KBM-7 (cell line): ENCODE results near the gene MYCN.

Source experiments
- DNase-seq: peaks from one replicate; pipeline ENCODE4 v3.0.0-alpha.2; 2015
- in situ Hi-C: fragments of 300-500 bp; cut with MboI; formaldehyde crosslinking; loops from 2 replicates; pipeline ENCODE4 v1.14.3; 2020; ENCODE audit warnings: low sequenced_read_pairs, low pct_unique_long_range_greater_than_20kb, mixed read lengths

The MYCN gene

DNA sequence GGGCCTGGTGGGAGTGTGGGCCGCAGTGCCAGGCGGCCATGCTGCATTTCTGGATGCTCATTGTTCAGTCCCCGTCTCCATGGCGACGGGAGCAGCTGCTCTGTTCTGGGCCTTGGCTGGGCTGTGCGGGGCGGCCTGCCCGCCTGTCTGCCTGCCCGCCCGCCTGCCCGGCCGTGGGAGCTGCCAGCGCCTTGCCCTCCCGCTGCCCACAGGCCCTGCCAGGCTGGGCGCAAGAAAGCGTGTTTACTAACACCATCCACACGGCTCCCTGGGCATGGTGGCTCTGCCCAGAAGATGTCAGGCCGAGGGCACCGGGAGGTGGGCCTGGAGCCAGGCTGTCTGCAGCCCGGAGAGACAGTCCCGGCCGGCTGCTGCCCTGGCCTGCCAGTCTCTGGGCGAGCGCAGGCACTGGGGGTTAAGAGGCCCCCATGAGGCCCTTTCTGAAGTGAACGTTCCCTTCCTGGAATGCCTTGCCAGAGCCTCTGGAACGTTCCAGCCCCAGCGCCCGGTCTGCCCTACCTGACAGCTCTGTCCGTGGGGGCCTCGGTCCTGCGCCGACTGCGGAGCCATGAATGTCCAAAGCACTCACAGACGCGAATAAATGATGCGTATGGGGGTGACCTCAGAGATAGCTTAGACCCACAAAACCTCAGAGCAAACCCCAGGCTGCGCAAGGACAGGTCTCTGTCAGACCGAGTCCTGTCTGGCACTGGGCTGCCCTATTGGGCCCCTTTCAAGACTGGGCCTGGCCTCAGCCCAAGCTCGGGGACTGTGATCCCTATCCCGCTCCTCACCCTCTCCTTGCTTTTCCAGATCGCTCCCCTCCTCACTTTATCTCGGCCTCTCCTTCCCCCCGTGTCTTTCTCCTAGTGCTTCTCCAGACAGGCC, 44.3 kb downstream of the MYCN start:
- in situ Hi-C loops, result no loop called here
- no peak for DNase-seq

GRCh38 chr2:15985531-15985930, 45.2 kb downstream of the MYCN start:
- DNase-seq, result no peak
- in situ Hi-C loops, result no loop called here

DNA sequence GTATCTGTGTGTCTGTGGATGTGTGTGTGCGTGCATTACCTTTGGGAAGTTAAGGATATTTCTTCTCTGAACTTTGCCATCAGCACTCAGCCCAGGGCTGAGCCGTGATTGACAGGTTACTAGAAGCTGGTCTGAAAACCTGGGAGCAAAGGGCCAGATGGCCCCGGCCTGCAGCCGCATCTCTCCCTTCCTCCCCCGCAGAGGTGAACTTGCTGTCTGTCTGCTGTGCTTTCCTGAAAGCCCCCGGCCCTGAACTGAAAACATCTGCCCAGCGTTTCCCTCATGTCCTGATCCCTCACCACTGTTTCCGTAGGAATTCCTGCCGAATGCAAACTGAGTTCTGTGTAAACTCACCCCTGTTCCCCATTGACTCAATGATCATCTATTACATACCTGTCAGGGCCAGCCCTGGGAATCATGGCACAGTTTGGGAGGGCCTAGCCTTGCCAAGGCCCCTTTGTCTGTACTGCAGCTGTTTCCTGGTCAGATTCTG, 45.8 kb downstream of the MYCN start:
- in situ Hi-C loops, result no loop called here

GRCh38 chr2:15986644-15987043, 46.3 kb downstream of the MYCN start:
- DNase-seq, result no peak
- in situ Hi-C loops, result no loop called here

More for the DNA sequence above, 45.8 kb downstream of the MYCN start:
- no peak for DNase-seq

DNA sequence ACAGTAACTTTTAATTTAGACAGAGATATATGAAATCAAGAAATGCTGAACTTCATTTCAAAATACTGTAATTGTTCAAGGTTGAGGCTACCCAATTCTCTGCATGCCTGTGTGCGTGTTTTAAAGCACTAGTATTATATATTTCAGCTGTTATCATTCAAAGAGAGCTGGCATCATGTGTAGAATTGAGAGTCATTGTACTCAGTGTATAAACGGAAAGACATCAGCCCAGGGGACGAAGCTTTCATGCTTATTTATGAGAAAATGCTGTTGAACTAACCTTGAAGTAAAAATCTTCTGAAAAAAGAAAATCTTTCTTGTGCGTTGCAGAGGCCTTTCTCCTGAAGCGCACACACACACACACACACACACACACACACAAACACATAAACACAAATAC, 48.4 kb downstream of the MYCN start:
- DNase-seq, result no peak
- in situ Hi-C loops, result no loop called here

GRCh38 chr2:15989559-15989958, 49.2 kb downstream of the MYCN start:
- in situ Hi-C loops, result no loop called here
- no peak for DNase-seq

DNA sequence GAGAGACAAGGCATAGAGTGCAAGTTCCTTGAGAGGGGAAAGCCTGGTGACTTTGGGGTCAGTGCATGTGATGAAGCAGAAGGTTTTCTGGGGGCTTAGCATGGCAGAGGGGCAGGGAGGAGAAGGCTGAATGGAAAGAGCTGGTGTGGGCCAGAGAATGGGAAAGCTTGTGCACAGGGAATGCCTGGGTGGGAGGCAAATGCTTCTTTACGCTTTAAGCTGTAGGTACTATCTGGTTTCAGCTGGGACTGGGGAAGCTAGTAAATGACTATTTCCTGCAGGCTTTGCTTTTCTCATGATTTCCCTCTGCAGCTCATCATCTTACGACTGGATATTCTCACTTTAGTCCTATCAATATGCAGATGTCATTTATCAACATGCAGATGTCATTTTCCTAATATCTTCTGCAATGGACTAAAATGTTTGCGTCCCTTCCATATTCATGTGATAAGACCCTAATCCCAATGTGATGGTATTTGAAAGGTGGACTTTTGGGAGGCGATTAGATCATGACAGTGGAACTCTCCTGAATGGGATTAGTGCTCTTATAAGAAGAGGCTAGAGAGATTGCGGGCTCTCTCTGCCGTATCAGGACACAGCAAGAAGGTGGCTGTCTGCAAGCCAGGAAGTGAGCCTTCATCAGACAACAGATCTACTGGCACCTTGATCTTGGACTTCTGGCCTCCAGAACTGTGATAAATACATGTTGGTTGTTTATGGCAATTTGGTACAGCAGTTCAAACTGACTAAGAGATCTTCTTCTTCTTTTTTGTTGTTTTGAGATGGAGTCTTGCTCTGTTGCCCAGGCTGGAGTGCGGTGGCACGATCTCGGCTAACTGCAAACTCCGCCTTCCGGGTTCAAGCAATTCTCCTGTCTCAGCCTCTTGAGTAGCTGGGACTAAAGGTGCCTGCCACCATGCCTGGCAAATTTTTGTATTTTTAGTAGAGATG, 50.1 kb downstream of the MYCN start:
- DNase-seq, result no peak
- in situ Hi-C loops, result no loop called here

GRCh38 chr2:15991231-15991630, 50.9 kb downstream of the MYCN start:
- no peak for DNase-seq
- in situ Hi-C loops, result no loop called here

DNA sequence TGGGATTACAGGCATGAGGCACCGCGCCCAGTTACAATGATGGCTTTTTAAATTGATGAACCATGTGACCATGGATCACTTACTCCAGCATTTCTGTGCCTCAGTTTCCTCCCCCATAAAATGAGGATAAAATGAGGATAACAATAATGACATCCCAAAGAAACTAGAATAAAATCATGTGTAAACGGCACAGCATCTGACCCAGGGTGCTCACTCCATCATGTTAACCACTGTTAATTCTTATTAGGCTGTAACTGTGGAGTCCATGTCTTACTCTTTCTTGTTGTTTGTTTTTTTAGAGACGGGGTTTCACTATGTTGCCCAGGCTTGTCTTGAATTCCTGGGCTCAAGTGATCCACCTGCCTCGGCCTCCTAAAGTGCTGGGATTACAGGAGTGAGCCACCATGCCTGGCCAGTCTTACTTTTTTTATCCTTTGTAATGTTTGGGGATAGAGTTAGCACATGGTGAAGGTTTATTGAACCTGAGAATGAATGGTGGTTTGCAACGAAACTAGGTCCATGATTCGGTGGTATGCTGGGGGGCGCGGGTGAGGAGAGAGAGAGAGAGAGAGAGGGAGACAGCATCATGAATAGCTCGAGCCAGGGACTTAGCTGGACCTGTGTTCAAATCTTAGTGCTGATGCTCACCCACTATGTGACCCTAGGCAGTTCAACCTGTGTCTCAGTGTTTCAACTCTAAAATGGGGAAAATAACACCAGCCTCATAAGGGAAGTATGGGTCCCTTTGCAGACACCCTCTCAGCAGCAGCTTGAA, 52.3 kb downstream of the MYCN start:
- in situ Hi-C loops, result no loop called here
- no peak for DNase-seq

DNA sequence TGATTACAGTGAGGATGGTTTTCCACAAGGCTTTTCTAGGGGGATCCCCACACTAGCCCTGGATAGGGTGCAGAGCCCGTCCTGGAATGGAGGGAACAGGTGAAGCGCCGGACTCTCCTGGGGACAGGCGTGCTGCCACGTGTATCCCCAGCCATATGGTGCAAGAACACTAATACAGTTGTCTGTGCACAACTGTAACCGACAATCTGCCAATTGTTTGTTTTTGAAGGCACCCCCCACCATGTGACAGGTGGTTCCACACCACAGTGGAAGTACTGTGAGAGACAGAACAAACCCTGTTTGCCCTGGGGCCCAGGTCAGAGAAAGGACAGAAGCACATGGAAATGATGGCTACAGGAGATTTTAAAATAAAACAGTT, 52.9 kb downstream of the MYCN start:
- in situ Hi-C loops, result no loop called here
- no peak for DNase-seq

GRCh38 chr2:15993666-15994065, 53.3 kb downstream of the MYCN start:
- in situ Hi-C loops, result no loop called here
- no peak for DNase-seq

DNA sequence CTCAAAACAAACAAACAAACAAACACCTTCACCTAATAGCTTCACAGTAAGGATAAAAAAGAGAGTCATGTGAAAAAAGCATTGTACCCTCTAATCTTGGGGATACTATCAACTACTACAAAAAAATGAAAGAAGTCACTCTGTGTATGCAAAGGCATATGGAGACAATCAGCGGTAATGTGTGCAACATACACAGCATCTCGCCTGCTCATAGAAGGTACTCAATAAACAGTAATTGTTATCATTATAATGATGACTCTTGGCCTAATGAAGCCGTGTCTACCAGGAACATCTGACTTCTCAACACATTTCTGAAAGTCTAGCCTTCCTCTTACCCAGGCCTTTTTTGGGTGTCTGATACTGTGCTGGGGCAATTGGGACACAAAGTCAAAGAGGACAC, 55.3 kb downstream of the MYCN start:
- in situ Hi-C loops, result no loop called here

More for the DNA sequence above, 55.3 kb downstream of the MYCN start:
- no peak for DNase-seq
